HEK293 (cell line): ENCODE data around the gene BTBD2.

Source experiments
- BCL11A ChIP-seq: fragments of 450-650 bp; formaldehyde crosslinking; IDR thresholded peaks from 2 replicates; pipeline ENCODE4 v1.5.1; 2016; ENCODE audit warnings: low read depth, missing biosample characterization, missing genetic modification characterization
- EGR2 ChIP-seq: fragments of 450-650 bp; formaldehyde crosslinking; IDR thresholded peaks from 2 replicates; pipeline ENCODE4 v1.5.1; 2016; ENCODE audit warnings: low read depth, missing biosample characterization, missing genetic modification characterization
- GLI2 ChIP-seq: fragments of 450-650 bp; formaldehyde crosslinking; IDR thresholded peaks from 2 replicates; pipeline ENCODE4; 2017; ENCODE audit warnings: missing biosample characterization, missing genetic modification characterization, low read depth, borderline replicate concordance
- HOXC10 ChIP-seq: sonication (generic); formaldehyde crosslinking; IDR thresholded peaks from 2 replicates; pipeline ENCODE4 v1.8.1; 2023; ENCODE audit warnings: mild to moderate bottlenecking, missing genetic modification reagents
- TCF7L2 ChIP-seq: IDR thresholded peaks from 2 replicates; pipeline ENCODE4 v1.6.1; 2011; ENCODE audit warnings: low read depth, mild to moderate bottlenecking, inconsistent platforms, low read length, moderate library complexity, borderline replicate concordance
- ZBTB20 ChIP-seq: fragments of 450-650 bp; formaldehyde crosslinking; IDR thresholded peaks from 2 replicates; pipeline ENCODE4 v1.5.1; 2016; ENCODE audit warnings: missing biosample characterization, missing genetic modification characterization
- ZNF112 ChIP-seq: fragments of 450-650 bp; formaldehyde crosslinking; IDR thresholded peaks from 2 replicates; pipeline ENCODE4 v1.5.0; 2017; ENCODE audit warnings: missing biosample characterization, missing genetic modification characterization
- ZNF140 ChIP-seq: fragments of 450-650 bp; formaldehyde crosslinking; IDR thresholded peaks from 2 replicates; pipeline ENCODE4 v1.5.1; 2016; ENCODE audit warnings: missing biosample characterization, missing genetic modification characterization
- ZNF175 ChIP-seq: fragments of 450-650 bp; formaldehyde crosslinking; IDR thresholded peaks from 2 replicates; pipeline ENCODE4 v1.5.1; 2016; ENCODE audit warnings: missing biosample characterization, missing genetic modification characterization
- ZNF24 ChIP-seq: fragments of 450-650 bp; formaldehyde crosslinking; IDR thresholded peaks from 2 replicates; pipeline ENCODE4 v1.5.1; 2016; ENCODE audit warnings: missing biosample characterization, missing genetic modification characterization
- ZNF266 ChIP-seq: fragments of 450-650 bp; formaldehyde crosslinking; IDR thresholded peaks from 2 replicates; pipeline ENCODE4 v1.5.1; 2016; ENCODE audit warnings: missing biosample characterization, missing genetic modification characterization, low read depth
- ZNF350 ChIP-seq: fragments of 450-650 bp; formaldehyde crosslinking; IDR thresholded peaks from 2 replicates; pipeline ENCODE4 v1.5.0; 2017; ENCODE audit warnings: missing biosample characterization, mild to moderate bottlenecking, missing genetic modification characterization
- ZNF530 ChIP-seq: fragments of 450-650 bp; formaldehyde crosslinking; IDR thresholded peaks from 2 replicates; pipeline ENCODE4 v1.5.1; 2016; ENCODE audit warnings: low read depth, missing biosample characterization, missing genetic modification characterization
- ZNF549 ChIP-seq: fragments of 450-650 bp; IDR thresholded peaks from 2 replicates; pipeline ENCODE4 v1.5.1; 2018; ENCODE audit warnings: missing biosample characterization, missing genetic modification characterization, mild to moderate bottlenecking, inconsistent platforms, moderate library complexity
- ZNF621 ChIP-seq: fragments of 450-650 bp; formaldehyde crosslinking; IDR thresholded peaks from 2 replicates; pipeline ENCODE4 v1.5.1; 2017; ENCODE audit warnings: missing biosample characterization, missing genetic modification characterization
- ZNF624 ChIP-seq: fragments of 450-650 bp; formaldehyde crosslinking; IDR thresholded peaks from 2 replicates; pipeline ENCODE4 v1.5.1; 2017; ENCODE audit warnings: missing biosample characterization, missing genetic modification characterization
- ZNF660 ChIP-seq: fragments of 450-650 bp; IDR thresholded peaks from 2 replicates; pipeline ENCODE4 v1.5.1; 2018; ENCODE audit warnings: missing biosample characterization, mild to moderate bottlenecking, missing genetic modification characterization
- ZNF843 ChIP-seq: fragments of 450-650 bp; formaldehyde crosslinking; IDR thresholded peaks from 2 replicates; pipeline ENCODE4 v1.5.1; 2016; ENCODE audit warnings: missing biosample characterization, missing genetic modification characterization
- ZSCAN16 ChIP-seq: fragments of 450-650 bp; formaldehyde crosslinking; IDR thresholded peaks from 2 replicates; pipeline ENCODE4 v1.5.1; 2016; ENCODE audit warnings: missing biosample characterization, missing genetic modification characterization
- TF ChIP-seq, protein P1 (sequence below): fragments of 450-650 bp; formaldehyde crosslinking; IDR thresholded peaks from 2 replicates; pipeline ENCODE4 v1.5.1; 2016; ENCODE audit warnings: missing biosample characterization, missing genetic modification characterization
- TF ChIP-seq, protein P2 (sequence below): fragments of 450-650 bp; IDR thresholded peaks from 2 replicates; pipeline ENCODE4 v1.5.1; 2018; ENCODE audit warnings: missing biosample characterization, mild to moderate bottlenecking, missing genetic modification characterization
- TF ChIP-seq, protein P3 (sequence below): fragments of 450-650 bp; formaldehyde crosslinking; conservative IDR thresholded peaks from 2 replicates; pipeline ENCODE4 v1.5.1; 2016; ENCODE audit warnings: low read depth, missing biosample characterization, missing genetic modification characterization
- TF ChIP-seq, protein P4 (sequence below): fragments of 450-650 bp; formaldehyde crosslinking; IDR thresholded peaks from 2 replicates; pipeline ENCODE4 v1.5.1; 2016; ENCODE audit warnings: missing biosample characterization, missing genetic modification characterization
- TF ChIP-seq, protein P5 (sequence below): fragments of 450-650 bp; formaldehyde crosslinking; IDR thresholded peaks from 2 replicates; pipeline ENCODE4 v1.5.1; 2016; ENCODE audit warnings: missing biosample characterization, missing genetic modification characterization
- TF ChIP-seq, protein P6 (sequence below): fragments of 450-650 bp; formaldehyde crosslinking; IDR thresholded peaks from 2 replicates; pipeline ENCODE4 v1.5.1; 2016; ENCODE audit warnings: missing biosample characterization, missing genetic modification characterization

The BTBD2 gene

DNA sequence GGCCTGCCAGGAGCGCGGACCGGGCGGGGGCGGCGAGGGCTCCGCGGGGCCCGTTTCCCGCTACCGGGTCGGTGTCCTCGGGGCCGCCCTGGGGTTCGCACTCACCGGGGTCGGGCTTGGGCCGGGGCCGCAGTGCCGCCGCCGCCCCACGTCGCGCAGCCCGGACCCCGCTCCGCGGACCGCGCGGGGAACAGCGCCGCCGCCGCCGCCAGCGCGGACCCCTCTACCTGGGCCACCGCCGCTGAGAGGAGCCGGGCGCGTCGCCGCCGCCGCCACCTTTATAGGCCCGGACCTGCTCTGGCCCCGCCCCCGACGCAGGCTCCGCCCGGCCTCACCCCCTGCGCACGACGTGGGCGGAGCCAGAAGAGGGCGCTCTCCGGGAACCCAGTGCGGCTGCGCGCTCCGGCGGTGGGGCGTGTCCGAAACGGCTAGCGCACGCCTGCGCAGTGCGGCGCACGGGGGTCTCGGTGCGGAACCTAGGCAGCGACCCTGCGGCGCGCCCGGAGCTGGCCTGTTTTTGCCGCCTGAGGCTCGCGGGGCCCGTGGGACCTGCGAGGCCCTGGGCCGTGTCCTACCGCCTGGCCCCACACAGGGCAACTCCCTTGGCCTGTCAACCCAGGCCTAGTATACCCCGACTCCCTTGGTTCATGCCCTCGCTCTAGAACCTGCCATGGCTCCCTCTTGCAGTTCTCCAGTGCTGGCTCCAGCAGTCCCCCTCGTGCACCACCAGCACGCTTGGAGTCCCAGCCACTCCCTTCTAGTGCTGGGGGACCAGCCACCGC is 35.7 kb upstream of the BTBD2 start, which contains the start of gene MKNK2 (continued):
- TF ChIP-seq, protein P1, sequence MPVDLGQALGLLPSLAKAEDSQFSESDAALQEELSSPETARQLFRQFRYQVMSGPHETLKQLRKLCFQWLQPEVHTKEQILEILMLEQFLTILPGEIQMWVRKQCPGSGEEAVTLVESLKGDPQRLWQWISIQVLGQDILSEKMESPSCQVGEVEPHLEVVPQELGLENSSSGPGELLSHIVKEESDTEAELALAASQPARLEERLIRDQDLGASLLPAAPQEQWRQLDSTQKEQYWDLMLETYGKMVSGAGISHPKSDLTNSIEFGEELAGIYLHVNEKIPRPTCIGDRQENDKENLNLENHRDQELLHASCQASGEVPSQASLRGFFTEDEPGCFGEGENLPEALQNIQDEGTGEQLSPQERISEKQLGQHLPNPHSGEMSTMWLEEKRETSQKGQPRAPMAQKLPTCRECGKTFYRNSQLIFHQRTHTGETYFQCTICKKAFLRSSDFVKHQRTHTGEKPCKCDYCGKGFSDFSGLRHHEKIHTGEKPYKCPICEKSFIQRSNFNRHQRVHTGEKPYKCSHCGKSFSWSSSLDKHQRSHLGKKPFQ (tag by site-specific recombination), result no peak
- TF ChIP-seq, protein P2, sequence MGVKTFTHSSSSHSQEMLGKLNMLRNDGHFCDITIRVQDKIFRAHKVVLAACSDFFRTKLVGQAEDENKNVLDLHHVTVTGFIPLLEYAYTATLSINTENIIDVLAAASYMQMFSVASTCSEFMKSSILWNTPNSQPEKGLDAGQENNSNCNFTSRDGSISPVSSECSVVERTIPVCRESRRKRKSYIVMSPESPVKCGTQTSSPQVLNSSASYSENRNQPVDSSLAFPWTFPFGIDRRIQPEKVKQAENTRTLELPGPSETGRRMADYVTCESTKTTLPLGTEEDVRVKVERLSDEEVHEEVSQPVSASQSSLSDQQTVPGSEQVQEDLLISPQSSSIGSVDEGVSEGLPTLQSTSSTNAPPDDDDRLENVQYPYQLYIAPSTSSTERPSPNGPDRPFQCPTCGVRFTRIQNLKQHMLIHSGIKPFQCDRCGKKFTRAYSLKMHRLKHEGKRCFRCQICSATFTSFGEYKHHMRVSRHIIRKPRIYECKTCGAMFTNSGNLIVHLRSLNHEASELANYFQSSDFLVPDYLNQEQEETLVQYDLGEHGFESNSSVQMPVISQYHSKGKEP (tag by site-specific recombination), result 0 out of 2 replicates have a peak, but pooled peaks have one; percentile 11
- TF ChIP-seq, protein P3, sequence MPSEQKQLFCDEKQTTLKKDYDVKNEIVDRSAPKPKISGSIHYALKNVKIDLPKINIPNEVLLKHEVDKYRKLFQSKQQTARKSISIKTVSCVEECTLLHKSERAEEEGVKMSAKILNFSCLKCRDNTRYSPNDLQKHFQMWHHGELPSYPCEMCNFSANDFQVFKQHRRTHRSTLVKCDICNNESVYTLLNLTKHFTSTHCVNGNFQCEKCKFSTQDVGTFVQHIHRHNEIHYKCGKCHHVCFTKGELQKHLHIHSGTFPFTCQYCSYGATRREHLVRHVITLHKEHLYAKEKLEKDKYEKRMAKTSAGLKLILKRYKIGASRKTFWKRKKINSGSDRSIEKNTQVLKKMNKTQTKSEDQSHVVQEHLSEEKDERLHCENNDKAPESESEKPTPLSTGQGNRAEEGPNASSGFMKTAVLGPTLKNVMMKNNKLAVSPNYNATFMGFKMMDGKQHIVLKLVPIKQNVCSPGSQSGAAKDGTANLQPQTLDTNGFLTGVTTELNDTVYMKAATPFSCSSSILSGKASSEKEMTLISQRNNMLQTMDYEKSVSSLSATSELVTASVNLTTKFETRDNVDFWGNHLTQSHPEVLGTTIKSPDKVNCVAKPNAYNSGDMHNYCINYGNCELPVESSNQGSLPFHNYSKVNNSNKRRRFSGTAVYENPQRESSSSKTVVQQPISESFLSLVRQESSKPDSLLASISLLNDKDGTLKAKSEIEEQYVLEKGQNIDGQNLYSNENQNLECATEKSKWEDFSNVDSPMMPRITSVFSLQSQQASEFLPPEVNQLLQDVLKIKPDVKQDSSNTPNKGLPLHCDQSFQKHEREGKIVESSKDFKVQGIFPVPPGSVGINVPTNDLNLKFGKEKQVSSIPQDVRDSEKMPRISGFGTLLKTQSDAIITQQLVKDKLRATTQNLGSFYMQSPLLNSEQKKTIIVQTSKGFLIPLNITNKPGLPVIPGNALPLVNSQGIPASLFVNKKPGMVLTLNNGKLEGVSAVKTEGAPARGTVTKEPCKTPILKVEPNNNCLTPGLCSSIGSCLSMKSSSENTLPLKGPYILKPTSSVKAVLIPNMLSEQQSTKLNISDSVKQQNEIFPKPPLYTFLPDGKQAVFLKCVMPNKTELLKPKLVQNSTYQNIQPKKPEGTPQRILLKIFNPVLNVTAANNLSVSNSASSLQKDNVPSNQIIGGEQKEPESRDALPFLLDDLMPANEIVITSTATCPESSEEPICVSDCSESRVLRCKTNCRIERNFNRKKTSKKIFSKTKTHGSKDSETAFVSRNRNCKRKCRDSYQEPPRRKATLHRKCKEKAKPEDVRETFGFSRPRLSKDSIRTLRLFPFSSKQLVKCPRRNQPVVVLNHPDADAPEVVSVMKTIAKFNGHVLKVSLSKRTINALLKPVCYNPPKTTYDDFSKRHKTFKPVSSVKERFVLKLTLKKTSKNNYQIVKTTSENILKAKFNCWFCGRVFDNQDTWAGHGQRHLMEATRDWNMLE (tag by site-specific recombination), result no peak
- peak; percentile 77 for TF ChIP-seq ZNF24 (tag by site-specific recombination)
- TF ChIP-seq TCF7L2, result no peak
- TF ChIP-seq ZNF140 (tag by site-specific recombination), result no peak
- 0 out of 2 replicates have a peak, but pooled peaks have one; percentile 18 for TF ChIP-seq ZBTB20 (tag by site-specific recombination)
- no peak for TF ChIP-seq ZNF266 (tag by site-specific recombination)
- no peak for TF ChIP-seq ZNF621
- TF ChIP-seq HOXC10 (CRISPR knock-in tag), result no peak
- no peak for TF ChIP-seq BCL11A
- TF ChIP-seq, protein P4, sequence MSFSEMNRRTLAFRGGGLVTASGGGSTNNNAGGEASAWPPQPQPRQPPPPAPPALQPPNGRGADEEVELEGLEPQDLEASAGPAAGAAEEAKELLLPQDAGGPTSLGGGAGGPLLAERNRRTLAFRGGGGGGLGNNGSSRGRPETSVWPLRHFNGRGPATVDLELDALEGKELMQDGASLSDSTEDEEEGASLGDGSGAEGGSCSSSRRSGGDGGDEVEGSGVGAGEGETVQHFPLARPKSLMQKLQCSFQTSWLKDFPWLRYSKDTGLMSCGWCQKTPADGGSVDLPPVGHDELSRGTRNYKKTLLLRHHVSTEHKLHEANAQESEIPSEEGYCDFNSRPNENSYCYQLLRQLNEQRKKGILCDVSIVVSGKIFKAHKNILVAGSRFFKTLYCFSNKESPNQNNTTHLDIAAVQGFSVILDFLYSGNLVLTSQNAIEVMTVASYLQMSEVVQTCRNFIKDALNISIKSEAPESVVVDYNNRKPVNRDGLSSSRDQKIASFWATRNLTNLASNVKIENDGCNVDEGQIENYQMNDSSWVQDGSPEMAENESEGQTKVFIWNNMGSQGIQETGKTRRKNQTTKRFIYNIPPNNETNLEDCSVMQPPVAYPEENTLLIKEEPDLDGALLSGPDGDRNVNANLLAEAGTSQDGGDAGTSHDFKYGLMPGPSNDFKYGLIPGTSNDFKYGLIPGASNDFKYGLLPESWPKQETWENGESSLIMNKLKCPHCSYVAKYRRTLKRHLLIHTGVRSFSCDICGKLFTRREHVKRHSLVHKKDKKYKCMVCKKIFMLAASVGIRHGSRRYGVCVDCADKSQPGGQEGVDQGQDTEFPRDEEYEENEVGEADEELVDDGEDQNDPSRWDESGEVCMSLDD (tag by site-specific recombination), result peak; percentile 70; the same call in 1 of the 2 replicates
- no peak for TF ChIP-seq ZNF350 (tag by site-specific recombination)
- peak; percentile 50; the same call in 1 of the 2 replicates for TF ChIP-seq EGR2 (tag by site-specific recombination)
- TF ChIP-seq, protein P5, sequence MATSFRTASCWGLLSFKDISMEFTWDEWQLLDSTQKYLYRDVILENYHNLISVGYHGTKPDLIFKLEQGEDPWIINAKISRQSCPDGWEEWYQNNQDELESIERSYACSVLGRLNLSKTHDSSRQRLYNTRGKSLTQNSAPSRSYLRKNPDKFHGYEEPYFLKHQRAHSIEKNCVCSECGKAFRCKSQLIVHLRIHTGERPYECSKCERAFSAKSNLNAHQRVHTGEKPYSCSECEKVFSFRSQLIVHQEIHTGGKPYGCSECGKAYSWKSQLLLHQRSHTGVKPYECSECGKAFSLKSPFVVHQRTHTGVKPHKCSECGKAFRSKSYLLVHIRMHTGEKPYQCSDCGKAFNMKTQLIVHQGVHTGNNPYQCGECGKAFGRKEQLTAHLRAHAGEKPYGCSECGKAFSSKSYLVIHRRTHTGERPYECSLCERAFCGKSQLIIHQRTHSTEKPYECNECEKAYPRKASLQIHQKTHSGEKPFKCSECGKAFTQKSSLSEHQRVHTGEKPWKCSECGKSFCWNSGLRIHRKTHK (tag by site-specific recombination), result no peak
- peak; percentile 70; the same call in 1 of the 2 replicates for TF ChIP-seq ZNF843
- TF ChIP-seq ZNF624, result no peak
- TF ChIP-seq GLI2 (tag by site-specific recombination), result no peak
- no peak for TF ChIP-seq ZNF549
- no peak for TF ChIP-seq ZNF175 (tag by site-specific recombination)
- TF ChIP-seq ZNF530 (tag by site-specific recombination), result no peak
- TF ChIP-seq ZNF660 (tag by site-specific recombination), result peak; percentile 50; the same call in 1 of the 2 replicates
- TF ChIP-seq, protein P6, sequence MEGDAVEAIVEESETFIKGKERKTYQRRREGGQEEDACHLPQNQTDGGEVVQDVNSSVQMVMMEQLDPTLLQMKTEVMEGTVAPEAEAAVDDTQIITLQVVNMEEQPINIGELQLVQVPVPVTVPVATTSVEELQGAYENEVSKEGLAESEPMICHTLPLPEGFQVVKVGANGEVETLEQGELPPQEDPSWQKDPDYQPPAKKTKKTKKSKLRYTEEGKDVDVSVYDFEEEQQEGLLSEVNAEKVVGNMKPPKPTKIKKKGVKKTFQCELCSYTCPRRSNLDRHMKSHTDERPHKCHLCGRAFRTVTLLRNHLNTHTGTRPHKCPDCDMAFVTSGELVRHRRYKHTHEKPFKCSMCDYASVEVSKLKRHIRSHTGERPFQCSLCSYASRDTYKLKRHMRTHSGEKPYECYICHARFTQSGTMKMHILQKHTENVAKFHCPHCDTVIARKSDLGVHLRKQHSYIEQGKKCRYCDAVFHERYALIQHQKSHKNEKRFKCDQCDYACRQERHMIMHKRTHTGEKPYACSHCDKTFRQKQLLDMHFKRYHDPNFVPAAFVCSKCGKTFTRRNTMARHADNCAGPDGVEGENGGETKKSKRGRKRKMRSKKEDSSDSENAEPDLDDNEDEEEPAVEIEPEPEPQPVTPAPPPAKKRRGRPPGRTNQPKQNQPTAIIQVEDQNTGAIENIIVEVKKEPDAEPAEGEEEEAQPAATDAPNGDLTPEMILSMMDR, result peak; percentile 96
- TF ChIP-seq ZNF112 (tag by site-specific recombination), result no peak
- TF ChIP-seq ZSCAN16 (tag by site-specific recombination), result no peak
